Nephron (organoid): ENCODE data around the gene TOX3.

Experiments
- H3K27ac Mint-ChIP-seq, 3 experiments: 2 replicates each; pipeline ENCODE4 v1.8.0; 2020; ENCODE audit warnings: mixed read lengths in 3 of 3, mild to moderate bottlenecking in 2 of 3, moderate library complexity in 1 of 3
- H3K27me3 Mint-ChIP-seq: 2 replicates; pipeline ENCODE4 v1.8.0; 2021; ENCODE audit warnings: low read depth, mild to moderate bottlenecking, moderate library complexity, mixed read lengths
- H3K36me3 Mint-ChIP-seq: 2 replicates; pipeline ENCODE4 v1.8.0; 2020; ENCODE audit warnings: low read depth, mixed read lengths
- H3K4me1 Mint-ChIP-seq: 2 replicates; pipeline ENCODE4 v1.8.0; 2020; ENCODE audit warnings: mixed read lengths
- H3K4me3 Mint-ChIP-seq, 3 experiments: 2 replicates each; pipeline ENCODE4 v1.8.0; 2020; ENCODE audit warnings: mild to moderate bottlenecking in 3 of 3, mixed read lengths in 3 of 3, moderate library complexity in 2 of 3
- H3K9me3 Mint-ChIP-seq: 2 replicates; pipeline ENCODE4 v1.8.0; 2020; ENCODE audit warnings: mixed read lengths
- TF ChIP-seq, protein P1 (sequence below), 3 experiments: fragments of 200-600 bp; sonication (generic); IDR thresholded peaks; one replicate each; pipeline ENCODE4 v1.5.0; 2021; ENCODE audit warnings: antibody characterized with exemption in 3 of 3; ENCODE audit not compliant: unreplicated experiment in 3 of 3

Gene TOX3

DNA sequence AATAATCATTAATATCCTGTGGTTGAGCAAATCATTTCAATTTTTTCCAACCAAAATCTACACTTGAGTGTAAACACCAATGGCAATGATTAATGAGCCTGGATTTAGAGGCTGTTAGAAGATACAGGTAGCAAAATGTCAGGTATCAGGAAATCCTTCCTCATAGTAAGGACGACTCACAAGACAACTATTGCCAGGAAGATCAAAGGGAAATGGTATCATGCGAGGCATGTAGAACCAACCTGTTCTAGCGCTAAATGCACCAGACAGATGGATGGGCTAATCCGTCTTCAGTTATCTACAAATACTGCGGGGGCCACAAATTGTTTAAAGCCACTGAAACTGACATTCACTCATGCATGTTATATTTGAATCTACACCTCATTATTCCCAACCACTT, 28.1 kb downstream of the TOX3 start:
- Mint-ChIP-seq H3K27ac (no peak overlapping the region), H3K9me3 (no peaks in the 10 kb centered on the region), H3K4me3 (no peak overlapping the region), H3K27me3 (no peaks in the 10 kb centered on the region), H3K4me1 (no peaks in the 10 kb centered on the region), H3K36me3 (peaks cover 5% of the 10 kb centered on the region)
- TF ChIP-seq, protein P1, sequence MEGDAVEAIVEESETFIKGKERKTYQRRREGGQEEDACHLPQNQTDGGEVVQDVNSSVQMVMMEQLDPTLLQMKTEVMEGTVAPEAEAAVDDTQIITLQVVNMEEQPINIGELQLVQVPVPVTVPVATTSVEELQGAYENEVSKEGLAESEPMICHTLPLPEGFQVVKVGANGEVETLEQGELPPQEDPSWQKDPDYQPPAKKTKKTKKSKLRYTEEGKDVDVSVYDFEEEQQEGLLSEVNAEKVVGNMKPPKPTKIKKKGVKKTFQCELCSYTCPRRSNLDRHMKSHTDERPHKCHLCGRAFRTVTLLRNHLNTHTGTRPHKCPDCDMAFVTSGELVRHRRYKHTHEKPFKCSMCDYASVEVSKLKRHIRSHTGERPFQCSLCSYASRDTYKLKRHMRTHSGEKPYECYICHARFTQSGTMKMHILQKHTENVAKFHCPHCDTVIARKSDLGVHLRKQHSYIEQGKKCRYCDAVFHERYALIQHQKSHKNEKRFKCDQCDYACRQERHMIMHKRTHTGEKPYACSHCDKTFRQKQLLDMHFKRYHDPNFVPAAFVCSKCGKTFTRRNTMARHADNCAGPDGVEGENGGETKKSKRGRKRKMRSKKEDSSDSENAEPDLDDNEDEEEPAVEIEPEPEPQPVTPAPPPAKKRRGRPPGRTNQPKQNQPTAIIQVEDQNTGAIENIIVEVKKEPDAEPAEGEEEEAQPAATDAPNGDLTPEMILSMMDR (IDR thresholded peaks at IDR 0.05; ENCODE audit: unreplicated experiment in 3 of 3) = no peak

DNA sequence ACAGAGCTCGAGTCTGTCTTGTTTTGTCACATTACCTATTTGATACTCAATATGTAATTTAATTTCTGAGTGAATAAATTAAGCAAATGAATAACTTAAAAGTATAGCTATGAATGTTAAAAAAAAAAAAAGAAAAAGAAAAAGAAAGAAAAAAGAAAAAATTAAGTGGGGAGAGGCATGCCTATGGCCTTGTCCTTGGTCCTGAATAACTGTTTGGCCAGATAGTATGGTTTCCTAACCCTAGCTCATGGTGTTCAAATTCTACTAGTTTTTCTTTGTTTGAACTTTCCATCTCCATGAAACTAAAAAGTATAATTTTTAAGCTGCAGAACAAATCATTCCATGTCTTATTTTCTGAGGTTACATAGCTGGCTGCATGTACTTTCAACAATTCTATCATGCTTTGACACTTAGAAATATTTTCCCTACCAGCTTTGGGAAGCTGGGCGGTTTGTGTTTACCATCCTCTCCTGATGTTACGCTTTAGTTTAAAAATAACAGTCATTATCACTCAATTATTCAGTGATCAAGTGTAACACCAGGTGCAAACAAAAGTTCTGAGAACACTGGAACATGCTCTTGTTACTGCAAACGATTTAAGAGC, 31.8 kb downstream of the TOX3 start:
- H3K27me3 Mint-ChIP-seq = no peaks in the 10 kb centered on the region
- TF ChIP-seq, protein P1 (IDR thresholded peaks at IDR 0.05; ENCODE audit: unreplicated experiment in 3 of 3) = no peak
- H3K4me3 Mint-ChIP-seq = no peak overlapping the region
- H3K9me3 Mint-ChIP-seq = no peaks in the 10 kb centered on the region
- no peaks in the 10 kb centered on the region for H3K36me3 Mint-ChIP-seq
- no peak overlapping the region for H3K27ac Mint-ChIP-seq
- no peaks in the 10 kb centered on the region for H3K4me1 Mint-ChIP-seq

GRCh38 chr16:52512297-52512987, 34.5 kb downstream of the TOX3 start:
- H3K27me3 Mint-ChIP-seq = no peaks in the 10 kb centered on the region
- no peaks in the 10 kb centered on the region for H3K9me3 Mint-ChIP-seq
- H3K4me3 Mint-ChIP-seq = no peak overlapping the region
- no peaks in the 10 kb centered on the region for H3K36me3 Mint-ChIP-seq
- peaks cover 9% of the 10 kb centered on the region for H3K4me1 Mint-ChIP-seq
- TF ChIP-seq, protein P1 (IDR thresholded peaks at IDR 0.05; ENCODE audit: unreplicated experiment in 3 of 3) = no peak
- no peak overlapping the region for H3K27ac Mint-ChIP-seq

DNA sequence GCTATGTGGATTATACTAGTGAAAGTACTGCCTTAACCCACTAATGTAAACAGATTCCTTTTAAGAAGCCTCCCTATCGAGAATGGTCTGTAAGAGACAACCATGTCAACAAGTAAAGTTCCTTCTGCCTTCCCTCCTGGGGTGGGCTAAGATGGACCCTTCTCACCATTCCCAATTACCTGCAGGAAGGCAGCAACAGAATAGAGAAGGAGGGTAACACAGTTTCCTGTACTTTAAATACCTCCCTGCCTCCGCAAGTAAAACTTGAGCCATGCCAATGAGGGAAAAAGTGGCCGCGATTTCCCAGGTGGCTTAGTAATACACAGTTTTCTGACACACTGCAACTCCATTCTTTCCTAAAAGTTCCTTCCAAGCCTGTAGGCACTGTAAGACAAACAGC, 45.2 kb downstream of the TOX3 start:
- Mint-ChIP-seq H3K36me3 (no peaks in the 10 kb centered on the region), H3K4me3 (no peak overlapping the region), H3K4me1 (peaks cover 31% of the 10 kb centered on the region), H3K9me3 (no peaks in the 10 kb centered on the region), H3K27me3 (peaks cover 14% of the 10 kb centered on the region), H3K27ac (no peak overlapping the region)
- TF ChIP-seq, protein P1 (IDR thresholded peaks at IDR 0.05; ENCODE audit: unreplicated experiment in 3 of 3) = no peak

- TF ChIP-seq, protein P1 (IDR thresholded peaks at IDR 0.05; ENCODE audit: unreplicated experiment in 3 of 3) = no peak
- Mint-ChIP-seq H3K4me3 (no peak overlapping the region), H3K27me3 (peaks cover 14% of the 10 kb centered on the region), H3K36me3 (no peaks in the 10 kb centered on the region), H3K27ac (no peak overlapping the region), H3K4me1 (peaks cover 37% of the 10 kb centered on the region), H3K9me3 (no peaks in the 10 kb centered on the region)
These were observed 46.0 kb downstream of the TOX3 start for GRCh38 chr16:52500963-52501362.

DNA sequence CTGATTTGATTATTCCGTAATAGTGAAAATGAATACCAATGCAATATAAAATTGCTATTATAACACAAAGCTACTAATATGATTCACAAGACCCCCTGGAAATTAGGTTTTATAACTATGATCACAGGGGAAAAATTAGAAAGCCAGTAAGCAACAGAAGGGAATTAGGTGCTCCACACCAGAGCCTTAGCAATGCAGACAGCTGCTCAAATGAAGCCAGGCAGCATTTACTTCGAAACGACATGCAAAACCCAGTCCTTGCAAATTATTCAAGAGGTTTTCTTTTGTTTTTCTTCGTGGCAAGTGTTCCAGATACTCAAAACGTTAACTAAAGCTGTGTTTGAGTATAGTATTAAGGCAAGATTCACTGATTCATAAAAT, 47.9 kb downstream of the TOX3 start:
- Mint-ChIP-seq H3K4me1 (peaks cover 52% of the 10 kb centered on the region), H3K27ac (peak overlapping the region; percentile 30 to 49 (median 31)), H3K36me3 (no peaks in the 10 kb centered on the region), H3K9me3 (no peaks in the 10 kb centered on the region), H3K27me3 (peaks cover 18% of the 10 kb centered on the region), H3K4me3 (no peak overlapping the region)
- TF ChIP-seq, protein P1 (IDR thresholded peaks at IDR 0.05; ENCODE audit: unreplicated experiment in 3 of 3) = no peak
